ENCODE data around the gene NEDD4L.
"Not testable (repeated sequence)": the region's sequence is repeated elsewhere in the genome, so short reads cannot be mapped to it uniquely, and the experiment has no call there.

Gene NEDD4L

GRCh38 chr18:58419587-58420199 is 375.7 kb downstream of the NEDD4L start:
- in situ Hi-C loops (cut with HindIII; ENCODE audit: low sequenced_read_pairs), result loop anchor here (5.0 kb wide), 1 partner anchor 48 kb away; no protein-coding TSS in a partner anchor

GRCh38 chr18:58426611-58427010 is 382.6 kb downstream of the NEDD4L start:
- in situ Hi-C loops (cut with HindIII; ENCODE audit: low sequenced_read_pairs), result no loop called here

- in situ Hi-C loops (cut with HindIII; ENCODE audit: low sequenced_read_pairs), result no loop called here
Measured at GRCh38 chr18:58427321-58427720, 383.3 kb downstream of the NEDD4L start.

- in situ Hi-C loops (cut with HindIII; ENCODE audit: low sequenced_read_pairs), result no loop called here
Measured at GRCh38 chr18:58429442-58429841, 385.4 kb downstream of the NEDD4L start.

- in situ Hi-C loops (cut with HindIII; ENCODE audit: low sequenced_read_pairs), result no loop called here
Measured at GRCh38 chr18:58431215-58431614, 387.2 kb downstream of the NEDD4L start.

GRCh38 chr18:58432050-58432727 is 388.2 kb downstream of the NEDD4L start:
- in situ Hi-C loops (cut with HindIII; ENCODE audit: low sequenced_read_pairs), result no loop called here

- in situ Hi-C loops (cut with HindIII; ENCODE audit: low sequenced_read_pairs), result not testable (repeated sequence)
Measured at GRCh38 chr18:58435221-58436005, 391.4 kb downstream of the NEDD4L start.

GRCh38 chr18:58438161-58438957 is 394.3 kb downstream of the NEDD4L start:
- in situ Hi-C loops (cut with HindIII; ENCODE audit: low sequenced_read_pairs), result no loop called here

- in situ Hi-C loops (cut with HindIII; ENCODE audit: low sequenced_read_pairs), result no loop called here
Measured at GRCh38 chr18:58438958-58439300, 394.9 kb downstream of the NEDD4L start.

- in situ Hi-C loops (cut with HindIII; ENCODE audit: low sequenced_read_pairs), result no loop called here
Measured at GRCh38 chr18:58443671-58444070, 399.6 kb downstream of the NEDD4L start.

- in situ Hi-C loops (cut with HindIII; ENCODE audit: low sequenced_read_pairs), result no loop called here
Measured at GRCh38 chr18:58446391-58447060, 402.5 kb downstream of the NEDD4L start.

GRCh38 chr18:58447402-58448095 is 403.5 kb downstream of the NEDD4L start:
- in situ Hi-C loops (cut with HindIII; ENCODE audit: low sequenced_read_pairs), result no loop called here

- in situ Hi-C loops (cut with HindIII; ENCODE audit: low sequenced_read_pairs), result no loop called here
Measured at GRCh38 chr18:58449464-58449863, 405.4 kb downstream of the NEDD4L start.
